ENCODE results near the gene TSC22D2.

TSC22D2 gene

DNA sequence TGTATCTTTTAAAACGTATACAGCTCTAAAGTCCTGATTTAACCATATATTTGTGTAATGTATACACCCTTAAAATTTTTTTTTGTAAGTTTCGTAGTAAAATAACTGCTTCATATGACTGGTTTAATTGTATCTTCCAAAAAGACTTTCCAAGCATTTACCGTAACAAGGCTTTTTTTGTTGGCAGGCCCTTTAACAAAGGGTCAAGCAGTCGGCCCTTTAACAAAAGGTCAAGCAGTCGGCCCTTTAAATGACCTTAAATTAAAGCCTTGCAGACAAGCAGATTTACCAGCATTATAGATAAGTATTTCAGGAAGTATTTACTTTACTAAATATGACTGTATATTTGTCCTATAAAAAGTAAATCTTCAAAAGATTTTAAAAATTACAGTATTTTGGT is 28.1 kb downstream of the TSC22D2 start:
- TF ChIP-seq, protein P1, sequence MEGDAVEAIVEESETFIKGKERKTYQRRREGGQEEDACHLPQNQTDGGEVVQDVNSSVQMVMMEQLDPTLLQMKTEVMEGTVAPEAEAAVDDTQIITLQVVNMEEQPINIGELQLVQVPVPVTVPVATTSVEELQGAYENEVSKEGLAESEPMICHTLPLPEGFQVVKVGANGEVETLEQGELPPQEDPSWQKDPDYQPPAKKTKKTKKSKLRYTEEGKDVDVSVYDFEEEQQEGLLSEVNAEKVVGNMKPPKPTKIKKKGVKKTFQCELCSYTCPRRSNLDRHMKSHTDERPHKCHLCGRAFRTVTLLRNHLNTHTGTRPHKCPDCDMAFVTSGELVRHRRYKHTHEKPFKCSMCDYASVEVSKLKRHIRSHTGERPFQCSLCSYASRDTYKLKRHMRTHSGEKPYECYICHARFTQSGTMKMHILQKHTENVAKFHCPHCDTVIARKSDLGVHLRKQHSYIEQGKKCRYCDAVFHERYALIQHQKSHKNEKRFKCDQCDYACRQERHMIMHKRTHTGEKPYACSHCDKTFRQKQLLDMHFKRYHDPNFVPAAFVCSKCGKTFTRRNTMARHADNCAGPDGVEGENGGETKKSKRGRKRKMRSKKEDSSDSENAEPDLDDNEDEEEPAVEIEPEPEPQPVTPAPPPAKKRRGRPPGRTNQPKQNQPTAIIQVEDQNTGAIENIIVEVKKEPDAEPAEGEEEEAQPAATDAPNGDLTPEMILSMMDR (IDR thresholded peaks at IDR 0.05; ENCODE audit: insufficient read depth, low read length, poor library complexity, severe bottlenecking), result no peak
- Histone ChIP-seq H3K4me3 (replicated peaks; ENCODE audit: low read depth, low read length) (no peak overlapping the region), H3K27me3 (replicated peaks; ENCODE audit: control insufficient read depth, insufficient read depth, low read length) (no peaks in the 10 kb centered on the region), H3K36me3 (ENCODE audit: control insufficient read depth, insufficient read depth, low read length) (no peaks in the 10 kb centered on the region)
- DNase-seq (ENCODE audit: extremely low read depth, insufficient read length), result no peak

DNA sequence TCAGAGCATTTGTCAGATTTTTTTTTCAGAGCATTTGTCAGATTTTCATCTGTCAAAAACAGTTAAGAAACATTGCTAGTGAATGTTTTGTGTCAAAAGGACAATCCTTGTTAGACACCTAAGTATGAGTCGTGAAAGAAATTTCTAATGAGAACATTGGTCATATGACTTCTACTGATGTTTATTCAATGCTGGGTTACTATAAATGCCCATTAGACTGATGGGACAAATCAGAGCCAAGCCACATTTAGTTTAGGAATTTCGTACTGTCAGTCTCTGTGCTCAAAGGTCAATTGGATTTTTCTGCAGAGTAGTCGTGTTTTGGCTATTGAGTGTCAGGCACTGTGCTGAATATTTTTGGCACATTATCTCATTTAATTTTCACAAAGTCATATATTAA is 31.6 kb downstream of the TSC22D2 start:
- Histone ChIP-seq H3K4me3 (replicated peaks; ENCODE audit: low read depth, low read length) (no peak overlapping the region), H3K36me3 (ENCODE audit: control insufficient read depth, insufficient read depth, low read length) (peaks cover 2% of the 10 kb centered on the region; the same call in 1 of the 2 replicates), H3K27me3 (replicated peaks; ENCODE audit: control insufficient read depth, insufficient read depth, low read length) (no peaks in the 10 kb centered on the region)
- no peak for DNase-seq (ENCODE audit: extremely low read depth, insufficient read length)
- TF ChIP-seq, protein P1 (IDR thresholded peaks at IDR 0.05; ENCODE audit: insufficient read depth, low read length, poor library complexity, severe bottlenecking), result no peak

DNA sequence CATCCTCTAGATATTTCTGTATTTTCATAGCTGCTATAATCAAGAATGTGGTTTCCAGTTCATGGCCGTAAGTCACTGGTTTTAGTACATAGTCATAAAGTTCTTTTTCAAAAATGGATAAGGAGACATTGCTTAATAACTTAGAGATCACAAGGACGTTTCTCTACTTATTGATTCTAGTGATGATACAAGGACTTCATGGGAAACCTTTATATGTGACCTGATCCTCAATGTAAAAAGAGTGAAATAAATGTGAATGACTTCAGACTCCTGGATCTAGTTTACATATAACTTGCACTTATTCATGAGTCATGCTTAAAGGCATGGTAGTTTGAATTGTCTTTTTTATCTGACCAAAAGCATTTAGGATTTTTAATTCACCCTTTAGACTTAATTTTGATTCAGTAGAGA is 35.2 kb downstream of the TSC22D2 start:
- no peak overlapping the region for H3K4me3 ChIP-seq (replicated peaks; ENCODE audit: low read depth, low read length)
- DNase-seq (ENCODE audit: extremely low read depth, insufficient read length), result no peak

DNA sequence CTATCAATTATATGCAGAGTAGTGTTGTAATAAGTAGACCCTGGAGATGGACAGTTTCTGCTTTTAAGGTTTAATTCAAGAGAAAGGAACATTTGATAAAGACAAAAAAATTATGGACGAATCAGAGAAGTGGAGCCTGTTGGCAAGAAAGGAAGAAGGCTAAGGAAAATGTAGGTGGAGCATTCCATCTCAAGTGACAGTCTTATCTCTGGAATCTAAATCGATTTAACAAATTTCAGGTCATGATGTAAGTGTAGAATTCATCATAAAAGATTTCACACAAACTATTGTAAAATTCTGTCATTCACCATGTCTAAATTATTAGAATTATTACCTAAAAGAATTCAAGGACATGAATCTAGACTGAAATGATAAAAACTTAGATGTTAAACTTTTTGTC is 36.3 kb downstream of the TSC22D2 start:
- Histone ChIP-seq H3K36me3 (ENCODE audit: control insufficient read depth, insufficient read depth, low read length) (peaks cover 2% of the 10 kb centered on the region; the same call in 1 of the 2 replicates), H3K4me3 (replicated peaks; ENCODE audit: low read depth, low read length) (no peak overlapping the region), H3K27me3 (replicated peaks; ENCODE audit: control insufficient read depth, insufficient read depth, low read length) (no peaks in the 10 kb centered on the region)
- DNase-seq (ENCODE audit: extremely low read depth, insufficient read length), result no peak
- TF ChIP-seq, protein P1 (IDR thresholded peaks at IDR 0.05; ENCODE audit: insufficient read depth, low read length, poor library complexity, severe bottlenecking), result no peak

More for the DNA sequence above, 35.2 kb downstream of the TSC22D2 start:
- H3K36me3 ChIP-seq (ENCODE audit: control insufficient read depth, insufficient read depth, low read length), result peaks cover 2% of the 10 kb centered on the region; the same call in 1 of the 2 replicates
- TF ChIP-seq, protein P1 (IDR thresholded peaks at IDR 0.05; ENCODE audit: insufficient read depth, low read length, poor library complexity, severe bottlenecking), result no peak
- no peaks in the 10 kb centered on the region for H3K27me3 ChIP-seq (replicated peaks; ENCODE audit: control insufficient read depth, insufficient read depth, low read length)

DNA sequence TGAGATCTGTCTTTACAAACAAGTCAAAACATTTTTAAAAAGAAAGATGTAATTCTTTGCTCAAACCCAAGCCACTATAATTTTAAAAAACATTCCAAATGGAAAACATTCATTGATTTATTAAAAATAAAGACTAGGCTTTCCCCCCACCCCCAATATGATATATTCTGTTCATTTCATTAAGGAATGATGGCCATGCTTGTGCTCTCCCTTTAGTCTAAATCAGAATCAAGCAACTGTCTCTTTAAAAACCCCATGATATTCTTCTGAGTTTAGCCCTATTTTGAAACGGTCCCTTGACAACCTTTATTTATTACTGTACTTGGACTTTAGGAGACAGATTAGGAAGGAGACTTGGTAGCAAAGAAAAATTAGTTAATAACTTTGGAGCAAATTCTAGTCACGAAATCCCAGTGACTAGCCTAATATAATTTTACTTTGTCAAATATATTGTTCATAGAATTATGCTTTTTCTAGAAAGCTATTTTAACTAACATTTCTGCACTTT is 38.4 kb downstream of the TSC22D2 start:
- no peak for DNase-seq (ENCODE audit: extremely low read depth, insufficient read length)

More for the DNA sequence above, 38.4 kb downstream of the TSC22D2 start:
- H3K27me3 ChIP-seq (replicated peaks; ENCODE audit: control insufficient read depth, insufficient read depth, low read length), result no peaks in the 10 kb centered on the region
- TF ChIP-seq, protein P1 (IDR thresholded peaks at IDR 0.05; ENCODE audit: insufficient read depth, low read length, poor library complexity, severe bottlenecking), result no peak
- no peak overlapping the region for H3K4me3 ChIP-seq (replicated peaks; ENCODE audit: low read depth, low read length)
- peaks cover 2% of the 10 kb centered on the region; the same call in 1 of the 2 replicates for H3K36me3 ChIP-seq (ENCODE audit: control insufficient read depth, insufficient read depth, low read length)
